Activated CD4-positive, alpha-beta T cell treated with anti-CD3 and anti-CD28 coated beads, Interleukin-2, amount 50 U/mL, for 1 hour (primary cell): Measurements from ENCODE around the gene GOLGA2.
"Not testable (repeated sequence)": the region's sequence is repeated elsewhere in the genome, so short reads cannot be mapped to it uniquely, and the experiment has no call there.

Experiments
- DNase-seq: peaks from one replicate; pipeline ENCODE4 v3.0.0-alpha.2; 2020

Gene GOLGA2

DNA sequence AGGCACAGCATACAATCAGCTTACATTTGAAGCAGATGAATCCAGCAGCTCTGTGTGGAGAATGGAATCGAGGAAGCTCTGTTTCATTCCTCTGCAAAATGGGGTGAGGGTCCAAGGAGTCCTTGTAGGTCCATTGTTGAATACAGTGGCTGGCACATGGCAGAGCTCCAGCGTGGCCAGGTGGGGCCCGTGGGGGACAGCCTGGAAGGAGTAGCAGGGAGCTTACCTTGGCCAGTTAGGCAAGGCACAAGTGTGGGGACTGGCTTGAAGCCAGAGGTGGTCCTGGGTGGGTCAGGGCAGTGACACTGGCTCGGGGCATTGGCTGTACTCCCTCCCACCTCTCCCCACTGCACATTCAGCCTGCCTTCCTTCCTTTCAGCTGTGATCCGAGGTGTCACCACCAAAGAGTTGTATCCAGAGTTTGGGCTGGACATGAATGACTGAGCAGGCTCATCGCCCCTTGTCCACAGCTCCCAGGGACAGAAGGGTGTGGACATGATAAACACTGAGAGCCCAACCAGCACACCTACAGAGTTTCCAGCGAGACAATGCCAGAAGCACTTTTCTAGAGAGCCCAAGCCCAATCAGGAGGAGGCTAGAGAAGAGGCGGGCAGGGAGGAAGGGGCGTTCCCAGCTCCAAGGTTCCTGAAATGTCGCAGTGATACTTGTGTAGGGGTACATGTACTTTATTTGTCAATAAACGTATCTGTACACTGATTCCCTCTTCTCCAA is 12.6 kb upstream of the GOLGA2 start:
- no peak for DNase-seq

- DNase-seq, result no peak
Measured at GRCh38 chr9:128286440-128286839, 10.6 kb upstream of the GOLGA2 start.

DNA sequence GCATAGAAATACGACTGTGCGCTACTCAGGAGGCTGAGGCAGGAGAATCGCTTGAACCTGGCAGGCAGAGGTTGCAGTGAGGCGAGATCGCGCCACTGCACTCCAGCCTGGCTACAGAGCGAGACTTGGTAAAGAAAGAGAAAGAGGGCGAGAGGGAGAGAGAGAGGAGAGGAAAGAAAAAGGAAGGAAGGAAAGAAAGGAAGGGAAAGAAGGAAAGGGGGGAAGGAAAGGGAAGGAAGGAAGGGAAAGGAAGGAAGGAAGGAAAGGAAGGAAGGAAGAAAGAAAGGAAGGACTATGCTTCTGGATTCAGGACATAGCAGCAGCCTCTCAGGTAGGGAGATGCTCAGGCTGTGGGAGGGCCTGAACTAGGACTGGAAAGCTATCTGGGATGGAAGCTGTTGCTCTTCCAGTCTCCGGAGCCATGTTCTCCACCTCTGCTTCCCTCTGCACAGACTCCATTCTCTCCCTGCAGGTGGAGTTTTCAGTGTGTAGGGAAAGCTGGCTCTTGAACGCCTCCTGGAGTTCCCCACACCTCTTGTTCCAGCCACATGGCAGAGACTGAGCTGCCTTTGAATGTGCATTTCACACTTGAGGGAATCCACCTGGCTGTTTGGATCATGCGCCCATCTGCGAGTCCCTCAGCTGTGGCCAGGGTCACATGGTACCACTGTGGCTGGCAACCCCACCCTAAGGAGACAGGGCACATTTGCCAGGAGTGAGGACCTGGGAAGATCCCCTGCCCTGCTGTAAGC is 9.4 kb upstream of the GOLGA2 start:
- DNase-seq, result no peak

- no peak for DNase-seq
Measured at GRCh38 chr9:128282500-128282899, 6.7 kb upstream of the GOLGA2 start.

- no peak for DNase-seq
Measured at GRCh38 chr9:128280084-128280622, 4.3 kb upstream of the GOLGA2 start.

DNA sequence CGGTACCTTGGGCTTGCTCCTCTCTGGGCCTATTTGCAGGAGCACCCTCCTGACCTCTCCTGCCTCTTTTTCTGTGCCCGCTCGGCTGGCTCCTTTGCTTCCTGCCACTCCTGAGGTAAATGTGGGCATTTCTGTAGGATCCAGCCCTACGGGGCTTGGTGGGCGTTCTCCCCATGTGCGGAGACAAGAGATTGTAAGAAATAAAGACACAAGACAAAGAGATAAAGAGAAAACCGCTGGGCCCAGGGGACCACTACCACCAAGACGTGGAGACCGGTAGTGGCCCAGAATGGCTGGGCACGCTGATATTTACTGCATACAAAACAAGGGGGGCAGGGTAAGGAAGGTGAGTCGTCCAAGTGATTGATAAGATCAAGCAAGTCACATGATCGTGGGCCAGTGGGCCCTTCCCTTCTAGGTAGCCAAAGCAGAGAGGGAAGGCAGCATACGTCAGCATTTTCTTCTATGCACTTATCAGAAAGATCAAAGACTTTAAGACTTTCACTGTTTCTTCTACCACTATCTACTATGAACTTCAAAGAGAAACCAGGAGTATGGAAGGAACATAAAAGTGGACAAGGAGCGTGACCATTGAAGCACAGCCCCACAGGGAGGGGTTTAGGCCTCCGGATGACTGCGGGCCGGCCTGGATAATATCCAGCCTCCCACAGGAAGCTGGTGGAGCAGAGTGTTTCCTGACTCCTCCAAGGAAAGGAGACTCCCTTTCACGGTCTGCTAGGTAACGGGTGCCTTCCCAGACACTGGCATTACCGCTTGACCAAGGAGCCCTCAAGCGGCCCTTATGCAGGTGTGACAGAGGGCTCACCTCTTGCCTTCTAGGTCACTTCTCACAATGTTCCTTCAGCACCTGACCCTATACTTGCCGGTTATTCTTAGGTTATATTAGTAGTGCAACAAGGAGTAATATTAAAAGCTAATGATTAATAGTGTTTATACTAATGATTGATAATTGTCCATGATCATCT is 3.6 kb upstream of the GOLGA2 start:
- DNase-seq, result not testable (repeated sequence)

DNA sequence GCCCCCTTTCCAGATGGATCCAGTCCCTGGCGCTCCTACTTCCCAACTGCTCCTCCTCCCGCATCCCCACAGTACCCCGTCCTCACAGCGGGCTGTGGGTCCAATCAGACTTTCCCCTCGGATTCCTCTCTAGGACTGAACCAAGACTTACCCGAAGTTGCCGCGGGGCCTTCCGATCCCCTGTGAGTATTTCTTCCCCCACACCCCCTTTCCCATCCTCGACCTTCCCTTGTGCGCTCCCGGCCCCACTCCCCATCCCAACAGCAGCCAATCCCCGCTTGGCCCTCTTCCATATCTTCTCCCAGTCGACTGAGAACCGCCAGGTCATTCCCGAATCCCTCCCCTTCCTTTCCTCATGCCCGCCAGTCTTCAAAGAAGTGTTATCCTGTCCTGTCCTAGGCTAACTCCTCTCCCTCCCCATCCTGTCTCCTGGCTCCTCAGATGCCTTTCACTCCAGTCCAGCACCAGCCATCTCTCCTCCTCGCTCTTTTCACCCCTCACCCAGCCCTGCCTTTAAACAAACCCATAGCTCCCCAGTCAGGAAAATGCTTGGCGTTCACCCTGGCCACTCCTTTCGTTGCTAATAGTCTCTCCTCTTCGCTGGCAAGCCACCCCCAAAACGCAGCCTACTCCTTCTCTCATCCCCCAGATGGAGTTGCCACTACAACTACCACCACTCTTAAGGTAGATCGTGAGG is 915 bp upstream of the GOLGA2 start:
- DNase-seq, result no peak

DNA sequence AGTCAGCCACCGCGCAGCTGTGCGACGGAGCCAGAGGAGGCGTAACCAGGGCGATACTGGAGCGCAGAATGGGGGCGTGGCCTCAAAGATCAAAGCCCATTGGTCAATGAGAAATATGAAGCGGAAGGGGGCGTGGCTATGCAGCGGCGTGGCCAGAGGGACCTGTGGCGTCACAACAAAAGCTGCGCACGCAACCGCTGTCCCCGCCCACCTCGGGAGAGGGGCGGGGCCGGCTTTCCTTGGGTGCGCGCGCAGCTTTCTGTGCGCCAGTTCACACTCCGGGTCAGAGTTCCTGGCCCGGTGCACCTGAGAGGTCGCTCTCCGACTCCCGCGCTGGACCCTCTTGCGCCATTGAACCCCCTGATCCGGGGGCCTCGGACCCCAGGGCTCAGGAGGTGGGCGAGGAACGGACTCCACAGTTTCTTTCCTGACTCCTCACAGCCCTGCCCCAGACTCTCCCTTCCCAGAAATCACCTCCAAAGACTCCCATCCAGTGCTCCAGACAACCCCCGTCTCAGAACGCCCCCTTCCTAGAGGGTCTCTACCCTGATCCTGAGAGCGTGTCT is 284 bp upstream of the GOLGA2 start, which contains the start of gene SWI5:
SWI5 (plus strand) TSS at position 269 of the 566 bp plus-strand sequence.
- peak; percentile 100 for DNase-seq

DNA sequence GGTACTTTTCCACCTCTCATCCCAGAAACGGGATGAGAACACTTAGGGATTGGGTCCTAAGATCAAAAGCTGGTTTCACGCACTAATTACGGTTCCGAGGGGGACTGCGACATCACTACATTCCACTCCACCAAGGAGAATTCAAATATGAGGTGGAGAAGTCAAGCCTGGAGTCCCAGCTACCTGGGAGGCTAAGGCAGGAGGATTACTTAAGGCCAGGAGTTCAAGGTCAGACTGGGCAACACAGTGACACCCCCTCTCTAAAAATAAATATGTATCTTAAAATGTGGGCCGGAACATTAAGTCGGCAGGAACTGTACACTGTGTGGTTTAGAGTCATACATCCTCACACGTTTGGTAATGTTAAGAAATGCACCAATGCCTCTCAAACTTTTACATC is 1.6 kb downstream of the GOLGA2 start:
- DNase-seq, result no peak

DNA sequence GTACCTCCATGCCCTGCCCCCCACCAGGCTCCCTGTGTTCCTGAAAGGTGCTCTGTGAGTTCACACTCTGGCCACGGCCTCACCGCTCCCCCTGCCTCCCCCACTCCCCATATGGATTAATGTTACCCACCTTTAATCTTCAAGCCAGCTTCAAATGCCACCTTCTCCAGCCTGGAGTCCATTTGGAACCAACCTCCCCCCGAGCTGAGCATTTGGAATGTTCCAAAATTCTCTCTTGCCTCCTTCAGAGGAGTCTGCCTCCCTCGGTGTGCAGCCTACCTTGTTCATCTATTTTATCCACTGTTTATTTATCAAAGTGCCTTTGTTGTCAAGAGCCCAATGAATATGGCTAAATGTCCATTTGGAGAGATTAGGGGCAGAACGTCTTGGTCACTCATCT is 4.3 kb downstream of the GOLGA2 start:
- DNase-seq, result no peak

DNA sequence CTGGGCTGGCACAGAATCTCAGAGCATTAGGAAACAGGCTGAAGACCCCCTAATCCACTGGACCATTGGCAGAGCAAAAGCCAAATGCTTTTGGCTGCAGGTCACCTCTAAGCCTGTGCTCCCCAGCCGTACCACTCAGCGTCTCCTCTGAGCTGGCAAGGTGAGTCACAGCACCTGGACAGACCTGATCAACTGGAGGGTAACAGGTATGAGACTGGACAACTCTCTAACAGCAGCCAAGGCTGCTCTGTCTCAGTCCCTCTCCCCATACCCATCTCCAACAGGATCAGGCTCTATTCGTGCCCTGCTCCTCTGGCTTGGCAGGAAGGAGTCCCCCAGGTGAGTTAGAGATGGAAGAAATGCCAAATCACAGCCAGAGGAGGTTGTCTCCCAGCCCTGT is 4.7 kb downstream of the GOLGA2 start:
- no peak for DNase-seq

- DNase-seq, result no peak
Measured at GRCh38 chr9:128266868-128267590, 8.8 kb downstream of the GOLGA2 start.

- no peak for DNase-seq
Measured at GRCh38 chr9:128265348-128265847, 10.4 kb downstream of the GOLGA2 start.

DNA sequence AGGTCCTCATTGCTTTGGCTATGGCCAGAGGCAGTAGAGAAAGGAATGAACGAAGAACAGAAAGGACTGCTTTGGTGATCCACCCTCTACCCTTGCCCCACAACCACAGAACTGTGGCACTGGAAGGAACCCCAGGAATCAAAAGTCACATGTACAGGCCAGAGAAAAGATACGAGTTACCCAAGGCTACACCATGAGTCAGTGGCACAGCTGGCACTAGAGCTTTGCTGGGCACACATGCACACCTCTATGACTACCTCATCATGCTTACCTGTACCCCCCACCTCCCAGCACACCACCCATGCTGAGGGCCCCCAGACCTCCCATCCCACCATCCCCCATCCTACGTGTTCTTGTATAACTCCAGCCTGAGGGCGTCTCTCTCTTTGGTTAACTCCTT is 13.1 kb downstream of the GOLGA2 start:
- no peak for DNase-seq

- no peak for DNase-seq
Measured at GRCh38 chr9:128260340-128260739, 15.5 kb downstream of the GOLGA2 start.

- DNase-seq, result no peak
Measured at GRCh38 chr9:128259156-128259555, 16.7 kb downstream of the GOLGA2 start.

DNA sequence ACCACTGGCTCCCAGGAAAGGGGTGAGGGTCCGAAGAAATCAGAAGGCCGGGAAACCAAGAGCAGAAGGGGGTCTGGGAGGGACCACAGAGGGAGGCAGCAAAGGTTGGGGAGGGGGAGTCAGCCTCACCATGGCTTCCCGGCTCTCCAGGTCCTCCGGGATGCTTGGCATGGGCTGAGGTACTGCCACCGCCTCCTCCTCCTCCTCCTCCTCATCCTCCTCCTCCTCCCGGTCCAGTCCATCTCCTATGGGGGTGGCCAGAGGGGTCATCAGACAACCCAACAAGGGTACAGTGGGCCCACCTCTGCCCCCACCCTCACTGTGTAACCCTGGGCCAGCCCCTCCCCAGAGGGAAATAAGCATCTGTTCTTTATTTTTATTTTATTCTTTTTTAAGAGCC is 17.5 kb downstream of the GOLGA2 start:
- DNase-seq, result no peak

- no peak for DNase-seq
Measured at GRCh38 chr9:128257907-128258306, 17.9 kb downstream of the GOLGA2 start.

- no peak for DNase-seq
Measured at GRCh38 chr9:128257086-128257825, 18.6 kb downstream of the GOLGA2 start.
